Measurements from ENCODE around the gene TNFAIP6. TPM values are rescaled to one million over a fixed set of nuclear protein-coding genes. Genes with fewer than 3 reads are reported as not detected.
"Not testable (repeated sequence)": the region's sequence is repeated elsewhere in the genome, so short reads cannot be mapped to it uniquely, and the experiment has no call there.

TNFAIP6 gene
- total RNA-seq, 1 donor from 2014 or later = 13.7 TPM

DNA sequence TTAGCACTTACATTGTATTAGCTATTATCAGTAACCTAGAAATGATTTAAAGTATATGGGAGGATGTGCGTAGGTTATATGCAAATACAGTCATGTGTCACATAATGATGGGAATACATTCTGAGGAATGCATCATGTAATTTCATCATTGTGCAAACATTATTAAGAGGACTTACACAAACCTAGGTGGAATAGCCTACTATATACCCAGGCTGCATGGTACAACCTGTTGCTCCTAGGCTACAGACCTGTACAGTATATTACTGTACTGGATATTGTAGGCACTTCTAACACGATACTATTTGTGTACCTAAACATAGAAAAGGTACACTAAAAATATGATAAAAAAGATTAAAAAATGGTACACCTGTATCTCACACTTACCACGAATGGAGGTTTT lies 60.3 kb downstream of the TNFAIP6 start:
- no peak for DNase-seq (ENCODE audit: low spot score)

DNA sequence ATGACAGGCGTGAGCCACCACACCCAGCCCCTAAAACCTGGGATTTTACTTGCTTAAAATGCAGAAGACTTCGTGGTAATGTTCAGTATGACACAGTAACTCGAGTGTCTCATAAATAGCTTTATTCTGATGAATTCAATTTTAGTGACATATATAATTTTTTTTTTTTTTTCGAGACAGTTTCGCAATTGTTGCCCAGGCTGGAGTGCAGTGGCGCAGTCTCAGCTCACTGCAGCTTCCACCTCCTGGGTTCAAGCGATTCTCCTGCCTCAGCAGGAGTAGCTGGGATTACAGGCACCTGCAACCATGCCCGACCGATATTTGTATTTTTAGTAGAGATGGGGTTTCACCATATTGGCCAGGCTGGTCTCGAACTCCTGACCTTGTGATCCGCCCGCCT lies 64.3 kb downstream of the TNFAIP6 start:
- not testable (repeated sequence) for DNase-seq (ENCODE audit: low spot score)

DNA sequence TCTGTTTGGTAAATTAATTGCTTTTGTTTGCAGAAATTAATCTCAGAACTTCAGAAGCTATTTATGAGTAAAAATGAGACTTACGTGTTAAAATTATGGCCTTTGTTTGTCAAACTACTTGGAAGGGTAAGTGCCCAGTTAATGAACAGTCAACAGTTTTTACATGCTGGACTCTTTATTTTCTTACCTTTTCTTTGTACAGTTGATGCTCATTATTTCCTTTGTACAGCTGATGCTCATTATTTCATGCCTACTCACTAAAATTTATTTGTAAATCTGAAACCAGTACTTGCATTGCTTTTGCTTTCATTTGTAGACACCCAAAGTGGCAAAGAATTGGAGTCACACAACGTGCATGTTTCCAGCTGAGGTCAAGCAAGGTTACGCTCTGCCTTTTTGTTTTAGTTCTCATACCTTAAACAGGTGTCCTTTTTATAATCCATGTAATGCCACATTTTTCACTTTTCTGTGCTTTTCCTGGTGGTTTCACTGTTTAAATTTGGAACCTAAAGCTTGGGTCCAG lies 65.6 kb downstream of the TNFAIP6 start:
- no peak for DNase-seq (ENCODE audit: low spot score)

DNA sequence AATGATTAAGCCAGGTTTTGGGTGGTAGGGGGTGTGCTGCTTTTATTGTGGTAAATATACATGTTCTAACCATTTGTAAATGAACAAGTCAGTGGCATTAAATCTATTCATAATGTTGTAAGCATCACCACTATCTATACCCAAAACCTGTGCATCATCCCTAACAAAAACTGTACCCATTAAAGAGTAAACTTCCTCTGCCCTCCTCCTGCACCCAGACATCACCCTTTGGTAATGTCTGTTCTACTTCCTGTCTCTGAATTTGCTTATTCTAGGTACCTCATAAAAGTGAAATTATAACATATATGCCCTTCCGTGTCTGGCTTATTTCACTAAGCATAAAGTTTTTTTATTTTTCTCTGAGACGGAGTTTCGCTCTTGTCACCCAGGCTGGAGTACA lies 66.4 kb downstream of the TNFAIP6 start:
- no peak for DNase-seq (ENCODE audit: low spot score)

Other genes starting within 250 kb of the TNFAIP6 start
- gene RBM43, start 95.7 kb upstream of the TNFAIP6 start, total RNA-seq (ENCODE audit: insufficient read depth, low replicate concordance) = 11.3 TPM
- 13.0 TPM for gene NMI, start 67.9 kb upstream of the TNFAIP6 start, total RNA-seq (ENCODE audit: insufficient read depth, low replicate concordance)
- gene RIF1, start 52.3 kb downstream of the TNFAIP6 start, total RNA-seq (ENCODE audit: insufficient read depth, low replicate concordance) = 63.1 TPM

Data from umbilical cord (tissue), 2 donors.